Astrocyte of the hippocampus (primary cell): ENCODE data around the gene DENND6A.
"Not testable (repeated sequence)": the region's sequence is repeated elsewhere in the genome, so short reads cannot be mapped to it uniquely, and the experiment has no call there.

Source experiments
- DNase-seq: peaks from one replicate; pipeline ENCODE4 v3.0.0; 2011; ENCODE audit warnings: low read depth, low spot score

The DENND6A gene

GRCh38 chr3:57692396-57693147, at the start of gene DENND6A:
Gene DENND6A (minus strand): TSS chr3:57693077. CDS start chr3:57693018, 59 bp downstream.
- DNase-seq: peak; percentile 98

- DNase-seq: no peak
These were observed 47.1 kb upstream of the DENND6A start for GRCh38 chr3:57740027-57740426.

- no peak for DNase-seq
These were observed 45.5 kb upstream of the DENND6A start for GRCh38 chr3:57738391-57738790.

- no peak for DNase-seq
These were observed 45.0 kb upstream of the DENND6A start for GRCh38 chr3:57737840-57738239.

GRCh38 chr3:57735405-57735804, 42.5 kb upstream of the DENND6A start:
- DNase-seq: no peak

GRCh38 chr3:57733790-57734189, 40.9 kb upstream of the DENND6A start:
- no peak for DNase-seq

- no peak for DNase-seq
These were observed 38.4 kb upstream of the DENND6A start for GRCh38 chr3:57731311-57731710.

GRCh38 chr3:57730682-57731081, 37.8 kb upstream of the DENND6A start:
- DNase-seq: no peak

- DNase-seq: peak; percentile 26
These were observed 36.6 kb upstream of the DENND6A start for GRCh38 chr3:57729334-57730045.

- DNase-seq: no peak
These were observed 34.2 kb upstream of the DENND6A start for GRCh38 chr3:57727106-57727505.

GRCh38 chr3:57726397-57726796, 33.5 kb upstream of the DENND6A start:
- DNase-seq: no peak

GRCh38 chr3:57718118-57718517, 25.2 kb upstream of the DENND6A start:
- no peak for DNase-seq

- DNase-seq: no peak
These were observed 24.5 kb upstream of the DENND6A start for GRCh38 chr3:57717205-57717868.

- no peak for DNase-seq
These were observed 22.8 kb upstream of the DENND6A start for GRCh38 chr3:57715686-57716085.

- DNase-seq: no peak
These were observed 16.7 kb upstream of the DENND6A start for GRCh38 chr3:57709559-57709958.

GRCh38 chr3:57709031-57709430, 16.2 kb upstream of the DENND6A start:
- no peak for DNase-seq

- DNase-seq: no peak
These were observed 13.6 kb upstream of the DENND6A start for GRCh38 chr3:57706462-57706861.

GRCh38 chr3:57705351-57705750, 12.5 kb upstream of the DENND6A start:
- DNase-seq: not testable (repeated sequence)

GRCh38 chr3:57701781-57702180, 8.9 kb upstream of the DENND6A start:
- no peak for DNase-seq

- DNase-seq: no peak
These were observed 7.9 kb upstream of the DENND6A start for GRCh38 chr3:57700737-57701136.

GRCh38 chr3:57699591-57699990, 6.7 kb upstream of the DENND6A start:
- DNase-seq: no peak

- DNase-seq: no peak
These were observed 4.0 kb upstream of the DENND6A start for GRCh38 chr3:57696801-57697321.
